Activated naive CD8-positive, alpha-beta T cell treated with anti-CD3 and anti-CD28 coated beads, Interleukin-2, amount 10 ng/mL, durations not matched to agents 7 days and 5 days (primary cell): Measurements from ENCODE around the gene PAM. TPM values are rescaled to one million over a fixed set of nuclear protein-coding genes. Genes with fewer than 3 reads are reported as not detected.
"Not testable (repeated sequence)": the region's sequence is repeated elsewhere in the genome, so short reads cannot be mapped to it uniquely, and the experiment has no call there.

Source experiments
- ATAC-seq: fragments of 150-1000 bp; cut with Tn5 transposase; one replicate; pipeline ENCODE4 v1.10.0; 2021; ENCODE audit warnings: low read depth, moderate library complexity
- POLR2A ChIA-PET: fragments of 350-600 bp; sonication (Branson Sonifier 250); formaldehyde crosslinking; loops from one replicate; lab custom pipeline; 2021; ENCODE audit warnings: antibody characterized with exemption; lab: Charles Lee
- DNase-seq: peaks from one replicate; pipeline ENCODE4 v3.0.0; 2021
- H3K27ac Mint-ChIP-seq: one replicate; pipeline ENCODE4 v1.8.0; 2022; ENCODE audit warnings: mild to moderate bottlenecking, mixed read lengths
- H3K27me3 Mint-ChIP-seq: one replicate; pipeline ENCODE4 v1.8.0; 2022; ENCODE audit warnings: mild to moderate bottlenecking, moderate library complexity, mixed read lengths
- H3K36me3 Mint-ChIP-seq: one replicate; pipeline ENCODE4 v1.8.0; 2021; ENCODE audit warnings: mild to moderate bottlenecking, mixed read lengths
- H3K4me1 Mint-ChIP-seq: one replicate; pipeline ENCODE4 v1.8.0; 2021; ENCODE audit warnings: mixed read lengths
- H3K4me3 Mint-ChIP-seq: one replicate; pipeline ENCODE4 v1.8.0; 2022; ENCODE audit warnings: mild to moderate bottlenecking, moderate library complexity, mixed read lengths
- H3K9me3 Mint-ChIP-seq: one replicate; pipeline ENCODE4 v1.8.0; 2021; ENCODE audit warnings: mixed read lengths
- total RNA-seq, 2 experiments: library from RNA; stranded (reverse); gene quantifications; one replicate each; pipeline ENCODE4 v1.2.3, GENCODE V29; 2021

PAM gene
- total RNA-seq, 2 experiments from 2014 or later, result 28.5 to 31.2 TPM

- peaks cover 28% of the 10 kb centered on the region for H3K4me1 Mint-ChIP-seq
- H3K36me3 Mint-ChIP-seq, result peaks cover 12% of the 10 kb centered on the region
- H3K27me3 Mint-ChIP-seq, H3K4me3 Mint-ChIP-seq, H3K9me3 Mint-ChIP-seq, POLR2A ChIA-PET, ATAC-seq, H3K27ac Mint-ChIP-seq, DNase-seq: not testable (repeated sequence)
Measured at GRCh38 chr5:102775756-102776155, 20.7 kb downstream of the PAM start.

- Mint-ChIP-seq H3K27me3 (peaks cover 2% of the 10 kb centered on the region), H3K27ac (no peak overlapping the region), H3K4me3 (no peak overlapping the region), H3K36me3 (peaks cover 12% of the 10 kb centered on the region), H3K4me1 (peaks cover 19% of the 10 kb centered on the region), H3K9me3 (peaks cover 5% of the 10 kb centered on the region)
- DNase-seq (no peak), ATAC-seq (no peak)
- POLR2A ChIA-PET, result no interaction called here
Measured at GRCh38 chr5:102777099-102777498, 22.0 kb downstream of the PAM start.

- peak; percentile 34 for ATAC-seq
- H3K36me3 Mint-ChIP-seq, result peaks cover 15% of the 10 kb centered on the region
- H3K9me3 Mint-ChIP-seq, result peaks cover 5% of the 10 kb centered on the region
- no peak overlapping the region for H3K27ac Mint-ChIP-seq
- POLR2A ChIA-PET, result no interaction called here
- H3K4me3 Mint-ChIP-seq, result no peak overlapping the region
- H3K4me1 Mint-ChIP-seq, result peaks cover 16% of the 10 kb centered on the region
- DNase-seq, result no peak
- peaks cover 2% of the 10 kb centered on the region for H3K27me3 Mint-ChIP-seq
Measured at GRCh38 chr5:102778478-102778877, 23.4 kb downstream of the PAM start.

- POLR2A ChIA-PET, result no interaction called here
- no peaks in the 10 kb centered on the region for H3K9me3 Mint-ChIP-seq
- H3K27me3 Mint-ChIP-seq, result no peaks in the 10 kb centered on the region
- DNase-seq (no peak), ATAC-seq (no peak)
- peaks cover 16% of the 10 kb centered on the region for H3K4me1 Mint-ChIP-seq
- H3K4me3 Mint-ChIP-seq, result no peak overlapping the region
- H3K36me3 Mint-ChIP-seq, result peaks cover 12% of the 10 kb centered on the region
- H3K27ac Mint-ChIP-seq, result no peak overlapping the region
Measured at GRCh38 chr5:102781359-102781758, 26.3 kb downstream of the PAM start.

- H3K4me1 Mint-ChIP-seq, result peaks cover 16% of the 10 kb centered on the region
- no peak overlapping the region for H3K4me3 Mint-ChIP-seq
- H3K9me3 Mint-ChIP-seq, result no peaks in the 10 kb centered on the region
- H3K27me3 Mint-ChIP-seq, result no peaks in the 10 kb centered on the region
- no peak for ATAC-seq
- POLR2A ChIA-PET, result no interaction called here
- peaks cover 11% of the 10 kb centered on the region for H3K36me3 Mint-ChIP-seq
- H3K27ac Mint-ChIP-seq, result no peak overlapping the region
- DNase-seq, result no peak
Measured at GRCh38 chr5:102781786-102782185, 26.7 kb downstream of the PAM start.

GRCh38 chr5:102782217-102782872 is 27.2 kb downstream of the PAM start:
- Mint-ChIP-seq H3K4me1 (peaks cover 16% of the 10 kb centered on the region), H3K9me3 (no peaks in the 10 kb centered on the region), H3K36me3 (peaks cover 11% of the 10 kb centered on the region), H3K27ac (no peak overlapping the region), H3K4me3 (no peak overlapping the region), H3K27me3 (no peaks in the 10 kb centered on the region)
- no peak for DNase-seq
- ATAC-seq, result no peak
- POLR2A ChIA-PET, result no interaction called here

- DNase-seq (no peak), ATAC-seq (no peak)
- Mint-ChIP-seq H3K27ac (no peak overlapping the region), H3K36me3 (peaks cover 11% of the 10 kb centered on the region), H3K4me1 (peaks cover 3% of the 10 kb centered on the region), H3K27me3 (no peaks in the 10 kb centered on the region), H3K4me3 (no peak overlapping the region), H3K9me3 (no peaks in the 10 kb centered on the region)
- POLR2A ChIA-PET, result no interaction called here
Measured at GRCh38 chr5:102787134-102787533, 32.0 kb downstream of the PAM start.

- no peak overlapping the region for H3K4me3 Mint-ChIP-seq
- peaks cover 3% of the 10 kb centered on the region for H3K4me1 Mint-ChIP-seq
- DNase-seq (no peak), ATAC-seq (no peak)
- H3K27ac Mint-ChIP-seq, result no peak overlapping the region
- H3K27me3 Mint-ChIP-seq, result no peaks in the 10 kb centered on the region
- H3K36me3 Mint-ChIP-seq, result peaks cover 8% of the 10 kb centered on the region
- POLR2A ChIA-PET, result no interaction called here
- no peaks in the 10 kb centered on the region for H3K9me3 Mint-ChIP-seq
Measured at GRCh38 chr5:102788788-102789187, 33.7 kb downstream of the PAM start.

- Mint-ChIP-seq H3K9me3 (no peaks in the 10 kb centered on the region), H3K27me3 (no peaks in the 10 kb centered on the region)
Measured at GRCh38 chr5:102789469-102789868, 34.4 kb downstream of the PAM start.

GRCh38 chr5:102790748-102791147 is 35.6 kb downstream of the PAM start:
- no peak overlapping the region for H3K4me3 Mint-ChIP-seq
- H3K36me3 Mint-ChIP-seq, result peaks cover 2% of the 10 kb centered on the region
- DNase-seq (no peak), ATAC-seq (no peak)
- no peaks in the 10 kb centered on the region for H3K27me3 Mint-ChIP-seq
- POLR2A ChIA-PET, result no interaction called here
- H3K9me3 Mint-ChIP-seq, result no peaks in the 10 kb centered on the region
- no peaks in the 10 kb centered on the region for H3K4me1 Mint-ChIP-seq
- no peak overlapping the region for H3K27ac Mint-ChIP-seq

More at GRCh38 chr5:102789469-102789868, 34.4 kb downstream of the PAM start:
- ATAC-seq (no peak), DNase-seq (no peak)
- H3K36me3 Mint-ChIP-seq, result peaks cover 6% of the 10 kb centered on the region
- peaks cover 3% of the 10 kb centered on the region for H3K4me1 Mint-ChIP-seq
- H3K27ac Mint-ChIP-seq, result no peak overlapping the region
- POLR2A ChIA-PET, result no interaction called here
- H3K4me3 Mint-ChIP-seq, result no peak overlapping the region

- POLR2A ChIA-PET, result no interaction called here
- DNase-seq (no peak), ATAC-seq (no peak)
- Mint-ChIP-seq H3K4me3 (no peak overlapping the region), H3K27me3 (no peaks in the 10 kb centered on the region), H3K4me1 (peaks cover 5% of the 10 kb centered on the region), H3K9me3 (no peaks in the 10 kb centered on the region), H3K27ac (no peak overlapping the region), H3K36me3 (peaks cover 7% of the 10 kb centered on the region)
Measured at GRCh38 chr5:102792705-102793104, 37.6 kb downstream of the PAM start.

- Mint-ChIP-seq H3K4me1 (peaks cover 10% of the 10 kb centered on the region), H3K36me3 (peaks cover 7% of the 10 kb centered on the region), H3K27ac (no peak overlapping the region), H3K4me3 (no peak overlapping the region), H3K27me3 (no peaks in the 10 kb centered on the region), H3K9me3 (no peaks in the 10 kb centered on the region)
- DNase-seq (no peak), ATAC-seq (no peak)
- POLR2A ChIA-PET, result no interaction called here
Measured at GRCh38 chr5:102794047-102794446, 38.9 kb downstream of the PAM start.

- Mint-ChIP-seq H3K4me1 (peaks cover 12% of the 10 kb centered on the region), H3K27me3 (no peaks in the 10 kb centered on the region)
Measured at GRCh38 chr5:102794677-102795331, 39.7 kb downstream of the PAM start.

GRCh38 chr5:102795526-102795925 is 40.4 kb downstream of the PAM start:
- no peak for DNase-seq
- H3K4me1 Mint-ChIP-seq, result peaks cover 17% of the 10 kb centered on the region
- no peaks in the 10 kb centered on the region for H3K9me3 Mint-ChIP-seq
- no peak overlapping the region for H3K4me3 Mint-ChIP-seq
- ATAC-seq, result no peak
- H3K36me3 Mint-ChIP-seq, result peaks cover 7% of the 10 kb centered on the region
- H3K27me3 Mint-ChIP-seq, result no peaks in the 10 kb centered on the region
- no peak overlapping the region for H3K27ac Mint-ChIP-seq
- POLR2A ChIA-PET, result no interaction called here

More at GRCh38 chr5:102794677-102795331, 39.7 kb downstream of the PAM start:
- no peak for DNase-seq
- POLR2A ChIA-PET, result no interaction called here
- no peak overlapping the region for H3K4me3 Mint-ChIP-seq
- H3K36me3 Mint-ChIP-seq, result peaks cover 7% of the 10 kb centered on the region
- no peak overlapping the region for H3K27ac Mint-ChIP-seq
- H3K9me3 Mint-ChIP-seq, result no peaks in the 10 kb centered on the region
- ATAC-seq, result no peak
